HG03135 (cell line): ENCODE measurements around the gene EXOC6B.

Experiments
- ATAC-seq: cut with Tn5 transposase; IDR thresholded peaks from one replicate; pipeline ENCODE4 v1.9.1; 2021; ENCODE audit warnings: mild to moderate bottlenecking, moderate library complexity; ENCODE audit not compliant: unreplicated experiment

The EXOC6B gene

GRCh38 chr2:72793798-72794440 lies 31.9 kb downstream of the EXOC6B start:
- no peak for ATAC-seq

- no peak for ATAC-seq
Observed at GRCh38 chr2:72789241-72789640, 36.6 kb downstream of the EXOC6B start.

GRCh38 chr2:72788756-72789155 lies 37.1 kb downstream of the EXOC6B start:
- no peak for ATAC-seq

GRCh38 chr2:72785517-72785916 lies 40.3 kb downstream of the EXOC6B start:
- no peak for ATAC-seq

DNA sequence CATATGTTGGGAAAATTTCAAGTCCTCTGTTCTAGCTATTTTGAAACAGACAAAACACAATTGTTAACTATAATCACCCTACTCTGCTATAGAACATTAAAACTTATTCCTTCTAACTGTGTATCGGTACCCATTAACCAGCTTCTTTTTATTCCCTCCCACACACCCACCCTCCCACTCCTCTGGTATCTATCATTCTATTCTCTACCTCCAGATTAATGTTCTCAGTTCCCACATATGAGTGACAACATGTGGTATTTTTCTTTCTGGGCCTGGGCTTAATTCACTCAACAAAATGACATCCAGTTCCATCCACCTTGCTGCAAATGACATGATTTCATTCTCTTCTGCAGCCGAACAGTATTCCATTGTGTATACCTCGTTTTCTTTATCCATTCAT lies 43.3 kb downstream of the EXOC6B start:
- no peak for ATAC-seq

- no peak for ATAC-seq
Observed at GRCh38 chr2:72781480-72781879, 44.4 kb downstream of the EXOC6B start.

GRCh38 chr2:72780477-72780876 lies 45.4 kb downstream of the EXOC6B start:
- ATAC-seq: no peak

- ATAC-seq: no peak
Observed at GRCh38 chr2:72779495-72779894, 46.3 kb downstream of the EXOC6B start.

GRCh38 chr2:72778410-72778809 lies 47.4 kb downstream of the EXOC6B start:
- ATAC-seq: no peak

- no peak for ATAC-seq
Observed at GRCh38 chr2:72770879-72771461, 54.9 kb downstream of the EXOC6B start.

GRCh38 chr2:72765997-72766609 lies 59.7 kb downstream of the EXOC6B start:
- ATAC-seq: no peak

GRCh38 chr2:72762276-72762675 lies 63.6 kb downstream of the EXOC6B start:
- ATAC-seq: no peak

- ATAC-seq: no peak
Observed at GRCh38 chr2:72759755-72760154, 66.1 kb downstream of the EXOC6B start.

DNA sequence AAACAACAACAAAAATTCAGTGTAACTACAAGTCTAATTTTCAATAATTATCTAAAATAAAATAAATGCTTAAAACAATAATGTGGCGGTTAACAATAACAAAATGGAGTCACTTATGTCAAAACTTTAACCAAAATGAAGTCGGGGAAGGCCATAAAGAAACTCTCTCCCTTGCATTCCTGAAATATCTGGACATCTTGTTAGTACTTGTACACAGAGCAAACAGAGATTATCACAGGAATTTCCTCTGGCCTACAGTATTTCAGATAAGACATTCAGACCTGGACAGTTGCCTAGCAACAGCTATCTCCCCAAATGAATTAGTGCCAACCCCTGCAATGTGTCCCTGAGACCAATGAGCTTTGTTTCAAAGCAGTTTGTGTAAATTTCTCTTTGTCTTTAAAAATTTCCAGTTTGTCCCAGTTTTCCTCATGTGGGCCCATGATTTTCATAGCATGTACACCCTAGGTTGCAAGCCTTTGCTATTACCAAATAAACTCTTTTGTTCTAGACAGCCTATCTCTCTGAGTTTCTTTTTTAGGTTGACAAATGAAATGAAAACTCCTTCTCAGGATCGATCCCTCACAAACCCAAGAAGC lies 68.6 kb downstream of the EXOC6B start:
- ATAC-seq: no peak

GRCh38 chr2:72755647-72756423 lies 70.0 kb downstream of the EXOC6B start:
- ATAC-seq: no peak

GRCh38 chr2:72754628-72755320 lies 71.1 kb downstream of the EXOC6B start:
- no peak for ATAC-seq

DNA sequence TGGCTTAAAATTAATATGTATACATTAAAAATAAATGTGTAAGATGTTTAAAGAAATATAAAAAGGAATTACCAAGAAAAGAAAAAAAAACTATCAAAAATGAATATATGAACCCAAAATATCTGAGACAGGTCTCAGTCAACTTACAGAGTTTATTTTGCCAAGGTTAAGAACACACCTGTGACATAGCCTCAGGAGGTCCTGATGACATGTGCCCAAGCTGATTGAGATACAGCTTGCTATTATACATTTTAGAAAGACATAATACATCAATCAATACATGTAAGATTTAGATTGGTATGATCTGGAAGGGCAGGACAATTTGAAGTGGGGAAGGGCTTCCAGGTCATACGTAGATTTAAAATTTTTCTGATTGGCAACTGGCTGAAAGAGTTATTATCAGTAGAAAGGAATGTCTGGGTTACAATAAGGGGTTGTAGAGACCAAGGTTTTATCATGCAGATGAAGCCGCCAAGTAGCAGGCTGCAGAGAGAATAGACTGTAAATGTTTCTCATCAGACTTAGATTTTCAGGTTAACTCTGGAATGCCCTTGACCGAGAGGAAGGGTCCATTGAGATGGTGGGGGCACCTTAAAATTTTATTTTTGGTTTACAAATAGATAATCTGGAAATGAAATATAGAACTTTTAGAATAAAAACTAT lies 74.7 kb downstream of the EXOC6B start:
- ATAC-seq: no peak

GRCh38 chr2:72750466-72750865 lies 75.4 kb downstream of the EXOC6B start:
- ATAC-seq: no peak

GRCh38 chr2:72747344-72747743 lies 78.5 kb downstream of the EXOC6B start:
- no peak for ATAC-seq

DNA sequence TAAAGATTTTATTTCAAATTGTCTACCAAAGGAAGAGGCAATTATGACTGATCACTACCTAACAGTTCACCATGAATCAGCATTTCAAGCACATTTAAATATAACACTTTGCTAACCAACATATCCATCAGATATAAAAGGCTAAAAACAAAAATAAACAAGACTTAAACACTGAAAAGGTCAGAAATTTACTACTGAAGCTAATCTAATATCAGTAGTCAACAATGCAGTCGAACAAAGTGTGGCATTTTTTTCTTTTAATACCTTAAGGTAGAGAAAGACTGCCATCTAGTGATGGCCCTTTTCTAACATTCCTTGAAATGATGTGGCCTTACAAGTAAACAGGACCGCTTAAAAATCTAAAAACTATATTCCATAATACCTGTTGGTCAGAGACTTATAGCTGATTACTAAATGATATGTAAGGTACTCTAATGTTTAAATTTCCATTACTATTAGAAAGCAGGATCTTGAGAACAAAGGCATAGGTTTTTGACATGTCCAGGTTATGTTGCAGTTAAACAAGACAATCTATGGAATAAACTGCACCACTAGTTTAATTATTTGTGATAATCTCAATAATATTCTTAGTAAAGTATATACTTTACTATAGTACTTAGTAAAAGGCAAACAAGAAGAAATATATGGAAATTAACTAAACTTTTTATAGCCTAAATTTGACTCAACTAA lies 80.0 kb downstream of the EXOC6B start:
- no peak for ATAC-seq
